Measurements from ENCODE around the gene PDE10A.

The PDE10A gene

DNA sequence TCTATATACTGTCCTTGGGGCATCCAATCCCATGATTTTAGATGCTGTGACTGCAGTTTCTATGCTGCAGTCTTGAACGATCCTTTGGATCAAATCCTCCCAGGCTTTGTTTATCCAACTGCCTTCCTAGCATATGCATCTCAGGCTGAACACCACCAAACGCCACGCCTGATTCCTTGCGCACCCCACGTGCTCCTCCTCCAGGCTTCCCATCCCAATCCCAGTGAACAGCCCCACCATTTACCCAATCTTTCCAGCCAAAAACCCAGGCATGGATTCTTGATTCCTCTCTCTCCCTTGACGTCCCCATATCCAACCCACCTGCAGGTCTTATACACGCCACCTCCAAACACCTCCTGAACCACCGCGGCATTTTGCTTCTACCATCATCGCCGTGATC lies 7.8 kb downstream of the PDE10A start:
- DNase-seq (no peak), ATAC-seq (ENCODE audit: insufficient read depth, low read depth) (no peak)
- no peak for TF ChIP-seq EZH2 (IDR thresholded peaks at IDR 0.05; ENCODE audit: borderline replicate concordance, low read depth, low read length, severe bottlenecking)
- TF ChIP-seq, protein P1, sequence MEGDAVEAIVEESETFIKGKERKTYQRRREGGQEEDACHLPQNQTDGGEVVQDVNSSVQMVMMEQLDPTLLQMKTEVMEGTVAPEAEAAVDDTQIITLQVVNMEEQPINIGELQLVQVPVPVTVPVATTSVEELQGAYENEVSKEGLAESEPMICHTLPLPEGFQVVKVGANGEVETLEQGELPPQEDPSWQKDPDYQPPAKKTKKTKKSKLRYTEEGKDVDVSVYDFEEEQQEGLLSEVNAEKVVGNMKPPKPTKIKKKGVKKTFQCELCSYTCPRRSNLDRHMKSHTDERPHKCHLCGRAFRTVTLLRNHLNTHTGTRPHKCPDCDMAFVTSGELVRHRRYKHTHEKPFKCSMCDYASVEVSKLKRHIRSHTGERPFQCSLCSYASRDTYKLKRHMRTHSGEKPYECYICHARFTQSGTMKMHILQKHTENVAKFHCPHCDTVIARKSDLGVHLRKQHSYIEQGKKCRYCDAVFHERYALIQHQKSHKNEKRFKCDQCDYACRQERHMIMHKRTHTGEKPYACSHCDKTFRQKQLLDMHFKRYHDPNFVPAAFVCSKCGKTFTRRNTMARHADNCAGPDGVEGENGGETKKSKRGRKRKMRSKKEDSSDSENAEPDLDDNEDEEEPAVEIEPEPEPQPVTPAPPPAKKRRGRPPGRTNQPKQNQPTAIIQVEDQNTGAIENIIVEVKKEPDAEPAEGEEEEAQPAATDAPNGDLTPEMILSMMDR (IDR thresholded peaks at IDR 0.05; ENCODE audit: borderline replicate concordance, extremely low read depth, low read length, poor library complexity, severe bottlenecking) = no peak
- H2AFZ ChIP-seq (ENCODE audit: low read depth, low read length) = no peak overlapping the region
- no peaks in the 10 kb centered on the region for H3K4me1 ChIP-seq (ENCODE audit: insufficient read depth, low read length)
- no peaks in the 10 kb centered on the region for H3K9me3 ChIP-seq (ENCODE audit: insufficient read depth, low read length, severe bottlenecking)
- no peaks in the 10 kb centered on the region for H3K36me3 ChIP-seq (ENCODE audit: insufficient read depth, low read length)
- H3K27me3 ChIP-seq (ENCODE audit: insufficient read depth, low read length, poor library complexity) = no peaks in the 10 kb centered on the region
- H3K79me2 ChIP-seq (ENCODE audit: insufficient read depth, low read length) = no peaks in the 10 kb centered on the region
- no peak overlapping the region for H3K9ac ChIP-seq (ENCODE audit: low read depth, low read length)
- H3K4me2 ChIP-seq (ENCODE audit: insufficient read depth, low read length) = no peak overlapping the region
- no peaks in the 10 kb centered on the region for H4K20me1 ChIP-seq (ENCODE audit: insufficient read depth, low read length)
- no peak overlapping the region for H3K4me3 ChIP-seq (ENCODE audit: low read depth in 1 of 2, low read length in 2 of 2)
- H3K27ac ChIP-seq (ENCODE audit: low read length) = no peak overlapping the region

DNA sequence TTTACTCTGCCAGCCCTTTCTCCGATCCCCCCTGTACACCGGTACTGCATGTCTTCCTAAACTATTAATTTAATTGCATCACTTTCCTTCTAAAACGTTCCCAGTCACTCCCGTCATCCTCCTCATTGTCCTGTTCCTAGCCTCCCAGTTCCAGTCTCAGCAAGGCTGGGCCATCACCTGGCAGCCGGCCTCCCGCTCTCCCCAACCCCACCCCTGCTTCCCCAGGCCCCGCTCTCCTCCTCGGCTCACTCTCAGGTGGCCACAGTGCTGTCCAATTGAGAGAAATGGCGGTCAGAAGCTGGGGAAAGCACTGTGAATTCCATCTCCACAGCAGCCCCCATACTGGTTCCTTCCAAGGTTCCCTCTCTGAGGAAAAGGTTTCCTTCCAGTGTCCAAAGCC lies 8.9 kb downstream of the PDE10A start:
- no peak overlapping the region for H2AFZ ChIP-seq (ENCODE audit: low read depth, low read length)
- H4K20me1 ChIP-seq (ENCODE audit: insufficient read depth, low read length) = no peaks in the 10 kb centered on the region
- H3K27ac ChIP-seq (ENCODE audit: low read length) = no peak overlapping the region
- TF ChIP-seq EZH2 (IDR thresholded peaks at IDR 0.05; ENCODE audit: borderline replicate concordance, low read depth, low read length, severe bottlenecking) = no peak
- TF ChIP-seq, protein P1 (IDR thresholded peaks at IDR 0.05; ENCODE audit: borderline replicate concordance, extremely low read depth, low read length, poor library complexity, severe bottlenecking) = no peak
- no peaks in the 10 kb centered on the region for H3K4me1 ChIP-seq (ENCODE audit: insufficient read depth, low read length)
- no peaks in the 10 kb centered on the region for H3K36me3 ChIP-seq (ENCODE audit: insufficient read depth, low read length)
- no peaks in the 10 kb centered on the region for H3K79me2 ChIP-seq (ENCODE audit: insufficient read depth, low read length)
- H3K9ac ChIP-seq (ENCODE audit: low read depth, low read length) = no peak overlapping the region
- DNase-seq (no peak), ATAC-seq (ENCODE audit: insufficient read depth, low read depth) (no peak)
- no peaks in the 10 kb centered on the region for H3K27me3 ChIP-seq (ENCODE audit: insufficient read depth, low read length, poor library complexity)
- H3K9me3 ChIP-seq (ENCODE audit: insufficient read depth, low read length, severe bottlenecking) = no peaks in the 10 kb centered on the region
- no peak overlapping the region for H3K4me2 ChIP-seq (ENCODE audit: insufficient read depth, low read length)
- H3K4me3 ChIP-seq (ENCODE audit: low read depth in 1 of 2, low read length in 2 of 2) = no peak overlapping the region

DNA sequence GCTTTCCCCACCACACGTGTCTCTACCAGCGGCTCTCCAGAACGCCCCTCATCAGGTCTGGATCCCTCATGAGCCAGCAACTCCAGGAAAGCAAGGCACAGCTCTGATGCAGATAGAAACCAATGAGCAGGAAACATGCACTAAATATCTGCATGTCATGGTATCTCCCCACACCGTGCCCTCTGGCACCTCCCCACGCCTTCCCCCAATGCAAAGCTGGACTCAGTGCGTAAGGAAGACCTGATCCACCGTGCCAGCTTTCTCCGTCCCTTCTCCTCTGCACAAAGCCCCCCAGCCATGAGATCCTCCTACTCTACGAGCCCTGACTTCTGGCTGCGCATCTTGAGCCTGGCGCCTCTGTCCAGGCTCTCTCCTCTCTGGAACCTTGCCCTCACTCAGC lies 9.4 kb downstream of the PDE10A start:
- Histone ChIP-seq H3K36me3 (ENCODE audit: insufficient read depth, low read length) (no peaks in the 10 kb centered on the region), H3K4me1 (ENCODE audit: insufficient read depth, low read length) (no peaks in the 10 kb centered on the region), H2AFZ (ENCODE audit: low read depth, low read length) (no peak overlapping the region), H3K79me2 (ENCODE audit: insufficient read depth, low read length) (no peaks in the 10 kb centered on the region), H3K9me3 (ENCODE audit: insufficient read depth, low read length, severe bottlenecking) (no peaks in the 10 kb centered on the region), H3K4me2 (ENCODE audit: insufficient read depth, low read length) (no peak overlapping the region), H3K4me3 (ENCODE audit: low read depth in 1 of 2, low read length in 2 of 2) (no peak overlapping the region), H3K9ac (ENCODE audit: low read depth, low read length) (no peak overlapping the region), H3K27me3 (ENCODE audit: insufficient read depth, low read length, poor library complexity) (no peaks in the 10 kb centered on the region), H3K27ac (ENCODE audit: low read length) (no peak overlapping the region), H4K20me1 (ENCODE audit: insufficient read depth, low read length) (no peaks in the 10 kb centered on the region)
- TF ChIP-seq, protein P1 (IDR thresholded peaks at IDR 0.05; ENCODE audit: borderline replicate concordance, extremely low read depth, low read length, poor library complexity, severe bottlenecking) = no peak
- TF ChIP-seq EZH2 (IDR thresholded peaks at IDR 0.05; ENCODE audit: borderline replicate concordance, low read depth, low read length, severe bottlenecking) = no peak
- no peak for DNase-seq
- no peak for ATAC-seq (ENCODE audit: insufficient read depth, low read depth)

DNA sequence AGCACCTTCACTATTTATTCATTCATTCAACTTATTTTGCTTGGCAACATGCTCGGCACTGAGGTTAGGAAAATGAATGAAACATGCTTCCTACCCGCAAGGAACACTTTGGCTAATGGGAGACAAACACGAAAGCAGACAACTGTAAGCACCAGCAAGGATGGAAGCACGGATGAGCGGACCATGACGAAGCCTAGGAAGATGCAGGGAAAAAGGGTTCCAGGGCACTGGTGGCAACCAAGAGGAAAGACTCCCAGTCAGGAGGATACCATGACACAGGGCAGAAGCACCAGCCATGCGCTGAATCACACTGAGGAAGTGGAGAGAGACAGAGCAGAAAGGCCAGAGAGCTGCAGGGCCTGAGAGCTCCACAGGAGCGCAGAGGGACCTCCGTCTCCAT lies 9.8 kb downstream of the PDE10A start:
- Histone ChIP-seq H2AFZ (ENCODE audit: low read depth, low read length) (no peak overlapping the region), H3K4me2 (ENCODE audit: insufficient read depth, low read length) (no peak overlapping the region), H3K9ac (ENCODE audit: low read depth, low read length) (no peak overlapping the region), H3K4me1 (ENCODE audit: insufficient read depth, low read length) (no peaks in the 10 kb centered on the region), H3K4me3 (ENCODE audit: low read depth in 1 of 2, low read length in 2 of 2) (no peak overlapping the region), H3K27ac (ENCODE audit: low read length) (no peak overlapping the region), H3K36me3 (ENCODE audit: insufficient read depth, low read length) (no peaks in the 10 kb centered on the region), H3K79me2 (ENCODE audit: insufficient read depth, low read length) (no peaks in the 10 kb centered on the region), H3K9me3 (ENCODE audit: insufficient read depth, low read length, severe bottlenecking) (no peaks in the 10 kb centered on the region), H3K27me3 (ENCODE audit: insufficient read depth, low read length, poor library complexity) (no peaks in the 10 kb centered on the region), H4K20me1 (ENCODE audit: insufficient read depth, low read length) (no peaks in the 10 kb centered on the region)
- no peak for DNase-seq
- no peak for ATAC-seq (ENCODE audit: insufficient read depth, low read depth)
- TF ChIP-seq, protein P1 (IDR thresholded peaks at IDR 0.05; ENCODE audit: borderline replicate concordance, extremely low read depth, low read length, poor library complexity, severe bottlenecking) = no peak
- no peak for TF ChIP-seq EZH2 (IDR thresholded peaks at IDR 0.05; ENCODE audit: borderline replicate concordance, low read depth, low read length, severe bottlenecking)

All from DND-41 (cell line).